GM21576 (cell line): Measurements from ENCODE around the gene RANGRF.
"Not testable (repeated sequence)": the region's sequence is repeated elsewhere in the genome, so short reads cannot be mapped to it uniquely, and the experiment has no call there.

Experiments
- ATAC-seq: cut with Tn5 transposase; IDR thresholded peaks from one replicate; pipeline ENCODE4 v1.9.1; 2021; ENCODE audit warnings: mild to moderate bottlenecking, moderate library complexity; ENCODE audit not compliant: unreplicated experiment

Gene RANGRF, protein sequence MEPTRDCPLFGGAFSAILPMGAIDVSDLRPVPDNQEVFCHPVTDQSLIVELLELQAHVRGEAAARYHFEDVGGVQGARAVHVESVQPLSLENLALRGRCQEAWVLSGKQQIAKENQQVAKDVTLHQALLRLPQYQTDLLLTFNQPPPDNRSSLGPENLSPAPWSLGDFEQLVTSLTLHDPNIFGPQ

DNA sequence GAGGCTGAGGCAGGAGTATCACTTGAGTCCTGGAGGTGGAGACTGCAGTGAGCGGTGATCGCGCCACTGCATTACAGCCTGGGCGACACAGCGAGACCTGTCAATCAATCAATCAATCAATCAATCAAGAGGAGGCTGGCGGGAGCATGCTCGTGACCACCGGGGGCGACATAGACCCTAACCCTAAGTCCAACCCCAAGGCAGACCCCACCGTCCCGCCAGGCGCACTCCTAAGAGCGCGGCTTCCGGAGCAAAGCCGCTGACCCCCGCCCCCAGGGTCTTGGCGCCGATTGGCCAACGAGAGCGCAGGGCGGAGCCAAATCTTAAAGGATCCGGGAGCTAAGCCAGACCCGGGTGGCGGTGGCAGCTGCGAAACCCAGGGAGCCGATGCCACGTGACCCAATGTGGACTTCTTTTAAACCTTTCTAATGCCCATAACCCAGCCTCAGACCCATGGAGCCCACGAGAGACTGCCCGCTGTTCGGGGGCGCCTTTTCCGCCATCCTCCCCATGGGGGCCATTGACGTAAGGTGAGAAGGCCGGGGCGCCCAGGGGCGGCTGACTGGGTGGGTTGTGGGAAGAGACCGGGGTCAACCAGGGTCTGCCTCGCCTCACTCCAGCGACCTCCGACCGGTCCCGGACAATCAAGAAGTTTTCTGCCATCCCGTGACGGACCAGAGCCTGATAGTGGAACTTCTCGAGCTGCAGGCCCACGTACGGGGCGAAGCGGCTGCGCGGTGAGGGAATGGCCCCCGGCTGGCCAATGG is at the start of gene RANGRF:
Gene RANGRF (plus strand): TSS at position 335 of the 767 bp plus-strand sequence. CDS start 119 bp downstream, at position 454.
- ATAC-seq = peak; percentile 79

DNA sequence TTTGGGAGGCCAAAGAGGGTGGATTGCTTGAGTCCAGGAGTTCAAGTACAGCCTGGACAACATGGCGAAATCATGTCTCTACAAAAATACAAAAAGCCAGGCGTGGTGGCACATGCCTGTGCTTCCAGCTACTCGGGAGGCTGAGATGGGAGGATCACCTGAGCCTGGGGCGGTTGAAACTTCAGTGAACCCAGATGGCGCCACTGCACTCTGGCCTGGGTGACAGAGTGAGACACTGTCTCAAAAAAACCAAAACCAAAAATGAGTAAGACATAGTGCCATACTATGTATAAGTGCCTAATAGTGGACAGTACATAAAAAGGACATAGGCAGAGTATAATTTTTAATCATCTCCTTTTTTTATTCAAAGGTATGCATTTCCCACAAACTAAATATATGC is 44.6 kb upstream of the RANGRF start:
- no peak for ATAC-seq

DNA sequence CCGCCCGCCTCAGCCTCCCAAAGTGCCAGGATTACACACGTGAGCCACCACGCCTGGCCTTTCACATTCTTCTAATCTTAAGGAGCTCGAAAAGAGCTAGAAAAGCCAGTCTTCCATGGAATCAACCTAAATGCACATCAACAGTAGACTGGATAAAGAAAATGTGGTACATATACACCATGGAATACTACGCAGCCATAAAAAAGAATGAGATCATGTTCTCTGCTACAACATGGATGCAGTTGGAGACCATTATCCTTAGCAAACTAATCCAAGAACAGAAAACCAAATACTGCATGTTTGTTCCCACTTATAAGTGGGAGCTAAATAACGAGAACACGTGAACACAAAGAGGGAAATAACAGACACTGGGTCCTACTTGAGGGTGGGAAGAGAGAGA is 43.7 kb upstream of the RANGRF start:
- ATAC-seq = no peak

DNA sequence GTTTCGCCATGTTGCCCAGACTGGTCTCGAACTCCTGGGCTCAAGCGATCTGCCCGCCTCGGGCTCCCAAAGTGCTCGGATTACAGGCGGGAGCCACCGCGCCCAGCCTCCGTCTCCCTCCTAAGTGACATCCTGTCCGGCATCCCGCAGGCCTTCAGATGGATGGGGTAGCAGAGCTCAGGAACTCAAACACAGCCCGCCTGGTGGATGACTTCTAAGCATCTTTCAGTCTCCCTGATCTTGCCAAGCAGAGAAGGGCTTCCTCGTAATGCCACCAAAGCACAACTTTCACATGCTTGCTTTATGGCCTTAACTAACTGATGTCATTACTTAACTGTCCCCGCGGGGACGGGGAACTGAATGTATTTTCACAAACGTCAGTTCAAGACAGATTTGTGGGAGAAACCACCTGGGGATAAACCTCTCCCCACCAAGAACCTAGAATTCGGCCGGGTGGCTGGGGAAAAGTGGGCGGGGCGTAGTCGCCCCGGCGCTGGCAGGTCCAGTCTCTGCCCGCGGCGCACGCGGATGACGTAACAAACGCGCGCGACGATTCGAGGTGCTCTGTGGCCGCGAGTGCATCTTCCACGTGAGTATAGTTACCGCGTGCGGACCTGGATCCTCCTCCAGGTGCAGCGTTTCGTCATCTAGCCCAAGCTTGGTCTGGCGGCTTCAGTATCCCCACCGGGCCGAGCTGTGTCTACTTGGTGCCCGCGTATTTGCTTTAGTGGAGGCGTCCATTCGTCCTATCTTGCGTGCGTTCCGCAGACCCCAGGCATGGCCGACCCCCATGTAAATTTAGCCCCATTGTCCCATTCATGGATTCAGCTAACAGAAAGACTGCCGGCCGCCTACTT is 39.5 kb upstream of the RANGRF start, which contains the start of gene PFAS:
Gene PFAS (plus strand): TSS at position 539 of the 857 bp plus-strand sequence. CDS start 4,649 bp downstream, outside the sequence.
- ATAC-seq = peak; percentile 45

DNA sequence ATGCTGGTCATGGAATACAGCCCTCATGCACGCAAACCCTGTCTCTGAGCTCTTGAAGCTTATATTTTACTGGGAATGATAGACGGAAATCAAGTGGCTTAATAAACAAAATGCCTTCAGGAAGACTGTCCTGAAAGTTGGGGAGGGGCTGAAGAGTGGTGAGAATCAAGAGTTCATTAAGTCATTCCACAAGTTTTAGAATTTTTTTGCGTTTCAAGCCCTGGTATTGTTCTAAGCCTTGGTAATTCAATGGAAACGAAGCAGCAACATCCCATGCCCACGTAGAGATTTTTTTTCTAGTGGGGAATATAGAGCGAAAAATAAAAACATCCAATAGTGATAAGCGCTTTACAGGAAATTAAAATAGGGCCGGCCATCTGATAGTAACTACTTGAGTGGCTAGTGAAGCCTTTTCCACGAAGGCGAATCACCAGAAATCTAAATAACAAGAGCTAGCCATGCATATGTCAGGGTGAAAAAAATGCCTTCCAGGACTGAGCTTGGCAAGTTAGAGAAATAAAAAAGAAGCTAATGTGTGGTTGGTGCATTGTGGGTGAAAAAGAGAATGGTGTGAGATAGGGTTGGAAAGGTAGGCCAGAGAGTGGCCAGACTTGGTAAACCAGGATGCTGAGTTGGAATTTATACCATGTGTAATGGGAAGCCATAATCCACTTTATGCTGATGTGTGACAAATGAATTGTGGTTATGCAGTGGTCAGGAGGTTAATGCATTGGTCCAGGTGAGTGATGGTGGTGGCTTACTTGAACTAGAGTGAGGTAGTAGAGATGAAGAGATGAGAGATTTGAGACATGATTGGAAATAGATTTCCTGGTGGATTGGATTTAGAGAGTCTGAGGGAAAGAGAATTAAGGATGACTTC is 38.6 kb upstream of the RANGRF start:
- no peak for ATAC-seq

DNA sequence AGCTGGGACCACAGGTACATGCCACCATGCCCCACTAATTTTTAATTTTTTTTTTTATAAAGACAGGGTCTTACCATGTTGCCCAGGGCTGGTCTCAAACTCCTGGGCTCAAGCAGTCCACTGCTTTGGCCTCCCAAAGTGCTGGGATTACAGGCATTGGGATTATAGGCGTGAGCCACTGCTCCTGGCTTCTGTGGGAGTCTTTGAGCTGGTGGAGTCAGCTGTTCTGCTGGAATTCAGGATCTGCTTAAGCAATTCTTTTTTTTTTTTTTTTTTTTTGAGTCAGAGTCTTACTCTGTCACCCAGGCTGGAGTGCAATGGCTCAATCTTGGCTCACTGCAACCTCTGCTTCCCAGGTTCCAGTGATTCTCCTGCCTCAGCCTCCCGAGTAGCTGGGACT is 37.1 kb upstream of the RANGRF start:
- ATAC-seq = not testable (repeated sequence)

DNA sequence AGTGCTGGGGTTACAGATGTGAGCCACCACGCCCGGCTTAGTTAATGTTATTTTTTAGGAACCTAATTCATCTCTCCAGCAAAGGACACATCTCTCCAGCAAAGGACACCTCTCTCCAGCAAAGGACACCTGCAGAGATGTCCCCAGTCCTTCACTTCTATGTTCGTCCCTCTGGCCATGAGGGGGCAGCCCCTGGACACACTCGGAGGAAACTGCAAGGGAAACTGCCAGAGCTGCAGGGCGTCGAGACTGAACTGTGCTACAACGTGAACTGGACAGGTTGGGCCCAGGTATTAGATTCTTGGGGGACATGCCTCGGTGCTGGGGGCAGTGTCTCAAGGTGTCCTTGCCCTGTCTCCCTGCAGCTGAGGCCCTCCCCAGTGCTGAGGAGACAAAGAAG is 34.7 kb upstream of the RANGRF start:
- no peak for ATAC-seq

DNA sequence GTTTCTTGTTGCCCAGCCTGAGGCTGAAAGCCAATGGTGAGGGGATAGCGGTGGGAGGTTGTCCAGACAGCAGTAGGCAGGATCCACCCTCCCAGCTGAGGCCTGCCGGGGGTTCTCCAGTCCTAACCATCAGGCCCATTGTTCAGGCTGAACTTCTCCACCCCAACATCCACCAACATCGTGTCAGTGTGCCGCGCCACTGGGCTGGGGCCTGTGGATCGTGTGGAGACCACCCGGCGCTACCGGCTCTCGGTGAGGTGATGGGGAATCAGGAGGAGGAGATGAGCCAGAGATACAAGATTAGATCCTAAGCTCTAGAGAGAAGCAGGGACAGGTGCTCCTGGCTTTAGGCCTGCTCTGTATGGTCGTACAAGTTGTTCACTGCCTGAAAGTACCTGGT is 33.6 kb upstream of the RANGRF start:
- ATAC-seq = no peak

DNA sequence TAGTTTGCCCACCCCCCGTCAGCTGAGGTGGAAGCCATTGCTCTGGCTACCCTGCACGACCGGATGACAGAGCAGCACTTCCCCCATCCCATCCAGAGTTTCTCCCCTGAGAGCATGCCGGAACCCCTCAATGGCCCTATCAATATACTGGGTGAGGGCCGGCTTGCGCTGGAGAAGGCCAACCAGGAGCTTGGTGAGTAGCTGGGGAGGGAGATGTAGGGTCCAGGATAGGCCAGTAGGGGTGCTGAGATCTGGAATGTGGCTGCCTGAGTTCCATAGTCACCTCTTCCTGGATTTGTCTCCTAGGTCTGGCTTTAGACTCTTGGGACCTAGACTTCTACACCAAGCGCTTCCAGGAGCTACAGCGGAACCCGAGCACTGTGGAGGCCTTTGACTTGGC is 33.0 kb upstream of the RANGRF start:
- ATAC-seq = no peak

DNA sequence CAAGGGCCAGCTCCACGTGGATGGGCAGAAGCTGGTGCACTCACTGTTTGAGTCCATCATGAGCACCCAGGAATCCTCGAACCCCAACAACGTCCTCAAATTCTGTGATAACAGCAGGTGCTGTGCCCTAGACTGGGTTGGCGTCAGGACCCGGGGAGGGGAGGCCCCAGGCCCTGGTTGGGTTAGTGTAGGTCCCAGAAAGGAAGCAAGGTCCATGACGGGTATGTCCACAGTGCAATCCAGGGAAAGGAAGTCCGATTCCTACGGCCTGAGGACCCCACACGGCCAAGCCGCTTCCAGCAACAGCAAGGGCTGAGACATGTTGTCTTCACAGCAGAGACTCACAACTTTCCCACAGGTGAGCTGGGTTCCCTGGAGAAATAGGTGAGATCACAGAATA is 32.2 kb upstream of the RANGRF start:
- ATAC-seq = no peak

DNA sequence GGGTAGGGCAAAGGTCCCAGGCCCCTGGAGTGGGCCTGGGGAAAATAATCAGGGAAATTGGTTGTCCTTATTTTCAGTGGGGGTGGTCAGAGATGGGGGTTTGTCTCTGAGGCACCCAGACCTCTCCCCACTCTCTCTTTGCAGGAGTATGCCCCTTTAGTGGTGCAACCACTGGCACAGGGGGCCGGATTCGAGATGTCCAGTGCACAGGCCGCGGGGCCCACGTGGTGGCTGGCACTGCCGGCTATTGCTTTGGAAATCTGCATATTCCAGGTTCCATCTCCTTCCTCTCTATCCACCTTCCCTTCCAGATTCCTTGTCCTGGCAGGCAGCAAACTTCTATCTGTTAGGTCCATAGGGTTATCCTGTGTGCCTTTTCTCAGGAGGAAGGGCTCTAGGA is 31.8 kb upstream of the RANGRF start:
- ATAC-seq = no peak

DNA sequence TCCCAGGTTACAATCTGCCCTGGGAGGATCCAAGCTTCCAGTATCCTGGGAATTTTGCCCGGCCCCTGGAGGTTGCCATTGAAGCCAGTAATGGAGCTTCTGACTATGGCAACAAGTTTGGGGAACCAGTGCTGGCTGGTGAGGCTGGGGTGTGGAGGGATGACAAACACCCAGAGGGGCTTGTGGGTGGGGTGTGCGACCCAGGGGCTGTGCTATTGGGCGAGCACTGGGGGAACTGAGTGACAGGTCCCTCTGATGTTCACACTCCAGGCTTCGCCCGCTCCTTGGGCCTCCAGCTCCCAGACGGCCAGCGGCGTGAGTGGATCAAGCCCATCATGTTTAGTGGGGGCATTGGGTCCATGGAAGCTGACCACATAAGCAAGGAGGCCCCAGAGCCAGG is 30.7 kb upstream of the RANGRF start:
- ATAC-seq = no peak

DNA sequence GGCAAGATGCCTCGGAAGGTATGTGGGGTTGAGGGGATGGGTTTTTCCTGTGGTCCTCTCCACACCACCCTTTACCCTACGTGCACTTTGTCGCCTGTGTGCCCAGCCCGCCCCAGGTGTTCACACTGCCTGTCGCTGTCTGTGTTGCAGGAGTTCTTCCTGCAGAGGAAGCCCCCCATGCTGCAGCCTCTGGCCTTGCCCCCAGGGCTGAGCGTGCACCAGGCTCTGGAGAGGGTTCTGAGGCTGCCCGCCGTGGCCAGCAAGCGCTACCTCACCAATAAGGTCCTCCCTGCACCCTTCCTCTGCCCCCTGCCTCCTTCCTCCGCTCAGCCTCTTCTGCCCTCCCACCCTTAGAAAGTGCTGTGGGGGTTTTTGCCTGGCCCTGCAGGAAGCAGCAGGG is 24.1 kb upstream of the RANGRF start:
- no peak for ATAC-seq

DNA sequence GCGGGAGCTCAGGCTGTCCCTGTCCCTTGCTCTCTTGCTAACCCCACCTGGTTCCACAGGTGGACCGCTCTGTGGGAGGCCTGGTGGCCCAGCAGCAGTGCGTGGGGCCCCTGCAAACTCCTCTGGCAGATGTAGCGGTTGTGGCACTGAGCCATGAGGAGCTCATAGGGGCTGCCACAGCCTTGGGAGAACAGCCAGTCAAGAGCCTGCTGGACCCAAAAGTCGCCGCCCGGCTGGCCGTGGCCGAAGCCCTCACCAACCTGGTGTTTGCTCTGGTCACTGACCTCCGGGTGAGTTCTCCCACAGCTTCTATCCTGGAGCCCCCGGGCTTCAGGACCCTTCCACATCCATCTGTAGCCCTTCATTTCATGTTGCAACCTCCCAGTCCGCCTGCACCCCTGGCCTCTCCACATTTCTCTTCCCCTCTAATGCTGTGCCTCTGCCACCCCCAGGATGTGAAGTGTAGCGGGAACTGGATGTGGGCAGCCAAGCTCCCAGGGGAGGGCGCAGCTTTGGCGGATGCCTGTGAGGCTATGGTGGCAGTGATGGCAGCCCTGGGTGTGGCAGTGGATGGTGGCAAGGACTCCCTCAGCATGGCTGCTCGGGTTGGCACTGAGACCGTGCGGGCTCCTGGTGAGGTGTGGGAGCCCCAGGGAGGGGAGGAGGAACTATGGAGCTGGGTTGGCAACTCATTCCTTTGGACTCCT is 23.5 kb upstream of the RANGRF start:
- ATAC-seq = no peak

DNA sequence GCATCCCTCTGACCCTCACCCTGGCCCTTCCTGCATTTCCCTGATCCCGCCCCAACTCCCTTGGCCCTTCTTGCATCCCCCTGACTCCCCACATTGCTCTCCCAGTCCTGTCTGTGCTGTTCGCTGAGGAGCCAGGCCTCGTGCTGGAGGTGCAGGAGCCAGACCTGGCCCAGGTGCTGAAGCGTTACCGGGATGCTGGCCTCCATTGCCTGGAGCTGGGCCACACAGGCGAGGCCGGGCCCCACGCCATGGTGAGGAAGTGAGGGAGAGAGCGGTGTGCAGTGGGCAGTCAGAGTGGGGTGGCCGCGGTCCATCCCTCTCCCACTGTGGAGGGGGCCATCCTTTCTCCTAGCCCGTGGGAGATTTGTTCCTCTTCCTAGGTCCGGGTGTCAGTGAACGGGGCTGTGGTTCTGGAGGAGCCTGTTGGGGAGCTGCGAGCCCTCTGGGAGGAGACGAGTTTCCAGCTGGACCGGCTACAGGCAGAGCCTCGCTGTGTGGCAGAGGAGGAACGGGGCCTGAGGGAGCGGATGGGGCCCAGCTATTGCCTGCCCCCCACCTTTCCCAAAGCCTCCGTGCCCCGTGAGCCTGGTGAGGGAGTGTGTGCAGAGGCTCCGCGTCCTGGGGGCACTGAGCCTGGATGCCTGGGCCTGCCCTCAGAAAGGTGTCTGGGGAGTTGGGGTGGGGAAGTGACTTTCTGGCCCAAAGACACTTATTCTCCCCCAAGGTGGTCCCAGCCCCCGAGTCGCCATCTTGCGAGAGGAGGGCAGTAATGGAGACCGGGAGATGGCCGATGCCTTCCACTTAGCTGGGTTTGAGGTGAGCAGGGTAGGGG is 21.6 kb upstream of the RANGRF start:
- ATAC-seq = no peak

DNA sequence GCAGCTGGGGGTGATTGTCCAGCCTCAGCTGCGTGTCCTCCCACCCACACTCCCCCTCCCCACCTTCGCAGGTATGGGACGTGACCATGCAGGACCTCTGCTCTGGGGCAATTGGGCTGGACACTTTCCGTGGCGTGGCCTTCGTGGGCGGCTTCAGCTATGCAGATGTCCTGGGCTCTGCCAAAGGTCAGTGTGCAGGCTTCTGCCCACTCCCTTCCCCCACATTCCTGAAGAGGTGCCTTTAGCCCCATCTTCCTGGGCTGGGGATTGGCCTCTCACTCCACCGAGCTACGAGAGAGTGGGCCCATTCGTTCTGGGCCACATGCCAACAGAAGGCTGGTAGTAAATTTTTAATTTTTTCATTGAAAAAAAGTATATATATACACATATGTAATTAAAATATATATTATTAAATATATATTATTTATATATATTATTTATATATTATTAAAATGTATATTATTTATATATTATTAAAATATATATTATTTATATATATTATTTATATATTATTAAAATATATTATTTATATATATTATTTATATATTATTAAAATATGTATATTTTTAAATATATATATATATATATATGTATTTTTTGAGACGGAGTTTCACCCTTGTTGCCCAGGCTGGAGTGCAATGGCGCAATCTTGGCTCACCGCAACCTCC is 20.9 kb upstream of the RANGRF start:
- ATAC-seq = no peak

DNA sequence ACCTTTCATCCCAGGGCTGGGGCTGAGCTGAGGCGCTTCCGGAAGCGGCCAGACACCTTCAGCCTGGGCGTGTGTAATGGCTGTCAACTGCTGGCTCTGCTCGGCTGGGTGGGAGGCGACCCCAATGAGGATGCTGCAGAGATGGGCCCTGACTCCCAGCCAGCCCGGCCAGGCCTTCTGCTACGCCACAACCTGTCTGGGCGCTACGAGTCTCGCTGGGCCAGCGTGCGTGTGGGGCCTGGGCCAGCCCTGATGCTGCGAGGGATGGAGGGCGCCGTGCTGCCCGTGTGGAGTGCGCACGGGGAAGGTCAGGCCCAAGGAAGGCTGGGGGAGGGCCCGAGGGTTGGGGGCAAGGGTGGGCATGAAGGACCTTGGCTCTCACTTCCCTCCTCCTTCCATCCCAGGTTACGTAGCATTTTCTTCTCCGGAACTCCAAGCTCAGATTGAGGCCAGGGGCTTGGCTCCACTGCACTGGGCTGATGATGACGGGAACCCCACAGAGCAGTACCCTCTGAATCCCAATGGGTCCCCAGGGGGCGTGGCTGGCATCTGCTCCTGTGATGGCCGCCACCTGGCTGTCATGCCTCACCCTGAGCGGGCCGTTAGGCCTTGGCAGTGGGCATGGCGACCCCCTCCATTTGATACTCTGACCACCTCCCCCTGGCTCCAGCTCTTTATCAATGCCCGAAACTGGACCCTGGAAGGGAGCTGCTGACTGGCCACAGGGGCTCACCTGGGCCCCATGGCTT is 19.7 kb upstream of the RANGRF start:
- no peak for ATAC-seq

DNA sequence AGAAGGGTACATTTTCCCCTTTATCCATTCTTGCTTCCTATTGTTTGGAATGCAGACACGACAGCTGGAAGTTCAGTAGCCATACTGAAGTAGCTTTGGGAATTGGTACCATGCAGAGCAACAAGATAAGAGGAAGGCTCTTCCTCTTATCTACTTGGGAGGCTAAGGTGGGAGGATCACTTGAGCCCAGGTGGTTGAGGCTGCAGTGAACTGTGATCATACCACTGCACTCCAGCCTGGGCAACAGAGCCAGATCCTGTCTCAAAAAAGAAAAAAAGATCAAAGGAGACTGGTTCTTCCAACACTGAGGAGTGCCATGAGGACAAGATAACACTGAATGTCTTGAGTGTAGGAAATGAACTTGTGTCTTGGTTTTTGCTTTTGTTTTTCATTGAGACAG is 16.0 kb upstream of the RANGRF start:
- ATAC-seq = no peak
